AG04449 (cell line): ENCODE data around the gene PRKAB2.

Source experiments
- CTCF ChIA-PET: fragments of 350-600 bp; formaldehyde crosslinking; extraction: SDS; loops from one replicate; lab custom pipeline; 2021; ENCODE audit warnings: antibody characterized with exemption; lab: Yijun Ruan, JAX
- POLR2A ChIA-PET: fragments of 400-600, 350-600 bp; formaldehyde crosslinking; extraction: SDS; loops from one replicate; lab custom pipeline; 2020; ENCODE audit warnings: antibody characterized with exemption, inconsistent platforms; lab: Yijun Ruan, JAX
- DNase-seq: peaks from one replicate; pipeline ENCODE4 v3.0.0-alpha.2; 2010; ENCODE audit warnings: low read depth, low spot score
- H3K4me3 ChIP-seq: 2 replicates; pipeline ENCODE4 v1.5.1; 2011; ENCODE audit warnings: low read depth, mild to moderate bottlenecking, control low read depth, low read length
- TF ChIP-seq, protein P1 (sequence below): IDR thresholded peaks from one replicate; pipeline ENCODE4 v1.5.1; 2011; ENCODE audit warnings: mild to moderate bottlenecking, moderate library complexity, low read length, control low read depth, inconsistent platforms; ENCODE audit not compliant: insufficient read depth; ENCODE audit errors: missing control alignments

PRKAB2 gene

DNA sequence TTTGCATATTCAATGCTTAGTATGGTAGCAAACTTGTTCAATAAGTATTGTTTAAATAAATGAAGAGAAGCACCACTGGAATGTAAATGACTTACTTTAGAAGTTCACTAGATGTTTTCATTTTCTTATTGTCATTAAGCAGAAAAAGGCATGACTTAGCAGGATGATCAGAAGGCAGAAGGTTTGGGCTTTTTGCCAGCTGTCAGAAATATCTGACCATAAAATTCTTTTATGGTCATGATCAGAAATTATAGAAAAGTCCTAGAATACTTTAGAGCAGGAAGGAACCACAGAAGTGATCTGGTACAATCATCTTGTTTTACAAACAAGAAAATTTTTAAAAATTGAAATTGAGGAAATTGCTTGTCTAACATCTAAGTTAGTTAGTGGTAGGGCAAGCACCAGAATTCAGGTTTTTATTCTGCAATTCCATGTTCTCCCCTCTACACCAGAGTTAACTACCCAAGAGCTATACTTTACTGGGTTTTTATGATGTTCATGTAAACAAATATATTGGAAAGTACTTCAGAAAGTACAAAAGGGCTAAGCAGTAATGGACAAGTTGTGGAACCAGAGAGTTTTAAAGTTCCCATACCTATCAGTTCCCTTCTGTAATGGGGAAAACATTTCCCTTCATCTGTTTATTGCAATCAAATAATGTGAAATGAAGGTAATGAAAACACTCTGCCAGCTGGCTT, 42.7 kb upstream of the PRKAB2 start:
- H3K4me3 ChIP-seq, result no peak overlapping the region
- DNase-seq, result no peak
- TF ChIP-seq, protein P1, sequence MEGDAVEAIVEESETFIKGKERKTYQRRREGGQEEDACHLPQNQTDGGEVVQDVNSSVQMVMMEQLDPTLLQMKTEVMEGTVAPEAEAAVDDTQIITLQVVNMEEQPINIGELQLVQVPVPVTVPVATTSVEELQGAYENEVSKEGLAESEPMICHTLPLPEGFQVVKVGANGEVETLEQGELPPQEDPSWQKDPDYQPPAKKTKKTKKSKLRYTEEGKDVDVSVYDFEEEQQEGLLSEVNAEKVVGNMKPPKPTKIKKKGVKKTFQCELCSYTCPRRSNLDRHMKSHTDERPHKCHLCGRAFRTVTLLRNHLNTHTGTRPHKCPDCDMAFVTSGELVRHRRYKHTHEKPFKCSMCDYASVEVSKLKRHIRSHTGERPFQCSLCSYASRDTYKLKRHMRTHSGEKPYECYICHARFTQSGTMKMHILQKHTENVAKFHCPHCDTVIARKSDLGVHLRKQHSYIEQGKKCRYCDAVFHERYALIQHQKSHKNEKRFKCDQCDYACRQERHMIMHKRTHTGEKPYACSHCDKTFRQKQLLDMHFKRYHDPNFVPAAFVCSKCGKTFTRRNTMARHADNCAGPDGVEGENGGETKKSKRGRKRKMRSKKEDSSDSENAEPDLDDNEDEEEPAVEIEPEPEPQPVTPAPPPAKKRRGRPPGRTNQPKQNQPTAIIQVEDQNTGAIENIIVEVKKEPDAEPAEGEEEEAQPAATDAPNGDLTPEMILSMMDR, result no peak
- ChIA-PET POLR2A (interaction anchor here (1.0 kb wide), 1 partner anchor 27 kb away, joined by 3 read pairs; the partner anchor contains the start of gene CHD1L), CTCF (interaction anchor here (1.3 kb wide), 1 partner anchor 27 kb away, joined by 3 read pairs; the partner anchor contains the start of gene CHD1L)

GRCh38 chr1:147214325-147214724, 42.1 kb upstream of the PRKAB2 start:
- H3K4me3 ChIP-seq, result no peak overlapping the region
- TF ChIP-seq, protein P1, result no peak
- POLR2A ChIA-PET, result interaction anchor here (1.0 kb wide), 1 partner anchor 28 kb away, joined by 3 read pairs; the partner anchor contains the start of gene CHD1L
- CTCF ChIA-PET, result interaction anchor here (1.3 kb wide), 1 partner anchor 28 kb away, joined by 3 read pairs; the partner anchor contains the start of gene CHD1L
- no peak for DNase-seq

- CTCF ChIA-PET, result interaction anchor here (1.3 kb wide), 1 partner anchor 29 kb away, joined by 3 read pairs; no protein-coding TSS in a partner anchor
- no peak overlapping the region for H3K4me3 ChIP-seq
- DNase-seq, result no peak
- POLR2A ChIA-PET, result no interaction called here
- TF ChIP-seq, protein P1, result no peak
These were observed 41.0 kb upstream of the PRKAB2 start for GRCh38 chr1:147213271-147213670.

DNA sequence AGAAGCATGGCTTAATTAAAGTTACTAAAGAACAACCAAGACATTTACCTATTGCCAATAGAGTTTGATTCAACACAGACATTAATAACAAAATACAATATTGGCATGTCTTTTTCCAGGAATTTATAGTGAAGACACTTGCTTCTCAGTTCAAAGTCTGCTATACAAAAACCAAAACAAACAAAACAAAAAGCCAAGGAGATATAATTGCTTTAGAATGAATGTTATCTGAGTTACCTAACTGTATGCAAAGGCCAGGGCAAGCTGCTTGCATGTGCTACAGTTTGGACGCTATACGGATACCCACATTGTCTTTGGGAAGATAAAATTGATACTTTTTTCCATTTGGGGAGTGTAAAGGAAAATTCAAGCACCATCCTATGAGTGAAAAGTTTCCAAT, 39.3 kb upstream of the PRKAB2 start:
- H3K4me3 ChIP-seq, result no peak overlapping the region
- TF ChIP-seq, protein P1, result no peak
- ChIA-PET POLR2A (no interaction called here), CTCF (no interaction called here)
- no peak for DNase-seq

GRCh38 chr1:147210987-147211386, 38.7 kb upstream of the PRKAB2 start:
- TF ChIP-seq, protein P1, result no peak
- H3K4me3 ChIP-seq, result no peak overlapping the region
- ChIA-PET CTCF (interaction anchor here (1.0 kb wide), 1 partner anchor 33 kb away, joined by 4 read pairs; no protein-coding TSS in a partner anchor), POLR2A (no interaction called here)
- no peak for DNase-seq
